Hematopoietic multipotent progenitor cell treated with erythropoietin and hydrocortisone succinate and interleukin-3 and kit ligand, for 17 days (in vitro differentiated cells): ENCODE measurements around the gene CSNK1G2.

Source experiments
- DNase-seq: peaks from one replicate; pipeline ENCODE4 v3.0.0-alpha.2; 2015; ENCODE audit warnings: low spot score

The CSNK1G2 gene

GRCh38 chr19:1944088-1944915, 3.3 kb downstream of the CSNK1G2 start:
- peak; percentile 11 for DNase-seq

GRCh38 chr19:1944916-1945561, 4.1 kb downstream of the CSNK1G2 start:
- no peak for DNase-seq

GRCh38 chr19:1945899-1946298, 4.9 kb downstream of the CSNK1G2 start:
- DNase-seq: peak; percentile 34

GRCh38 chr19:1947651-1948209, 6.8 kb downstream of the CSNK1G2 start:
- DNase-seq: no peak

GRCh38 chr19:1949304-1950101, 8.5 kb downstream of the CSNK1G2 start:
- no peak for DNase-seq

- no peak for DNase-seq
Measured at GRCh38 chr19:1950640-1951039, 9.7 kb downstream of the CSNK1G2 start.

GRCh38 chr19:1952635-1953034, 11.7 kb downstream of the CSNK1G2 start:
- peak; percentile 29 for DNase-seq

GRCh38 chr19:1953037-1953436, 12.1 kb downstream of the CSNK1G2 start:
- no peak for DNase-seq

- no peak for DNase-seq
Measured at GRCh38 chr19:1953441-1954094, 12.6 kb downstream of the CSNK1G2 start.

GRCh38 chr19:1954532-1954933, 13.6 kb downstream of the CSNK1G2 start:
- DNase-seq: no peak

GRCh38 chr19:1955171-1956121, 14.5 kb downstream of the CSNK1G2 start:
- peak; percentile 12 for DNase-seq

- no peak for DNase-seq
Measured at GRCh38 chr19:1956122-1956494, 15.1 kb downstream of the CSNK1G2 start.

GRCh38 chr19:1956868-1957492, 16.0 kb downstream of the CSNK1G2 start:
- DNase-seq: no peak

GRCh38 chr19:1957562-1958248, 16.7 kb downstream of the CSNK1G2 start:
- DNase-seq: no peak

- DNase-seq: no peak
Measured at GRCh38 chr19:1959928-1960589, 19.1 kb downstream of the CSNK1G2 start.

- no peak for DNase-seq
Measured at GRCh38 chr19:1961000-1961883, 20.3 kb downstream of the CSNK1G2 start.

GRCh38 chr19:1962674-1963073, 21.7 kb downstream of the CSNK1G2 start:
- no peak for DNase-seq

- no peak for DNase-seq
Measured at GRCh38 chr19:1967087-1967608, 26.2 kb downstream of the CSNK1G2 start.
